ENCODE results near the gene PATL1.
"Not testable (repeated sequence)": the region's sequence is repeated elsewhere in the genome, so short reads cannot be mapped to it uniquely, and the experiment has no call there.

DNA sequence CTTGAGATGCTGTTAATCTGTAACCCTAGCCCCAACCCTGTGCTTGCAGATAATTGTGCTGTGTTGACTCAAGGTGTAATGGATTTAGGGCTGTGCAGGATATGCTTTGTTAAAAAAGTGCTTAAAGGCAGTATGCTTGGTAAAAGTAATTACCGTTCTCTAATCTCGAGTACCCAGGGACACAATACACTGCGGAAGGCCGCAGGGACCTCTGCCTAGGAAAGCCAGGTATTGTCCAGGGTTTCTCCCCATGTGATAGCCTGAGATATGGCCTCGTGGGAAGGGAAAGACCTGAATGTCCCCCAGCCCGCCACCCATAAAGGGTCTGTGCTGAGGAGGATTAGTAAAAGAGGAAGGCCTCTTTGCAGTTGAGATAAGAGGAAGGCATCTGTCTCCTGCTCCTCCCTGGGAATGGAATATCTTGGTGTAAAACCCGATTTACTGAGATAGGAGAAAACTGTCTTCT is 12.5 kb upstream of the PATL1 start:
- TF ChIP-seq, protein P1, sequence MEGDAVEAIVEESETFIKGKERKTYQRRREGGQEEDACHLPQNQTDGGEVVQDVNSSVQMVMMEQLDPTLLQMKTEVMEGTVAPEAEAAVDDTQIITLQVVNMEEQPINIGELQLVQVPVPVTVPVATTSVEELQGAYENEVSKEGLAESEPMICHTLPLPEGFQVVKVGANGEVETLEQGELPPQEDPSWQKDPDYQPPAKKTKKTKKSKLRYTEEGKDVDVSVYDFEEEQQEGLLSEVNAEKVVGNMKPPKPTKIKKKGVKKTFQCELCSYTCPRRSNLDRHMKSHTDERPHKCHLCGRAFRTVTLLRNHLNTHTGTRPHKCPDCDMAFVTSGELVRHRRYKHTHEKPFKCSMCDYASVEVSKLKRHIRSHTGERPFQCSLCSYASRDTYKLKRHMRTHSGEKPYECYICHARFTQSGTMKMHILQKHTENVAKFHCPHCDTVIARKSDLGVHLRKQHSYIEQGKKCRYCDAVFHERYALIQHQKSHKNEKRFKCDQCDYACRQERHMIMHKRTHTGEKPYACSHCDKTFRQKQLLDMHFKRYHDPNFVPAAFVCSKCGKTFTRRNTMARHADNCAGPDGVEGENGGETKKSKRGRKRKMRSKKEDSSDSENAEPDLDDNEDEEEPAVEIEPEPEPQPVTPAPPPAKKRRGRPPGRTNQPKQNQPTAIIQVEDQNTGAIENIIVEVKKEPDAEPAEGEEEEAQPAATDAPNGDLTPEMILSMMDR (IDR thresholded peaks at IDR 0.05; ENCODE audit: low read depth, low read length), result not testable (repeated sequence)
- not testable (repeated sequence) for TF ChIP-seq POLR2A (IDR thresholded peaks at IDR 0.05; ENCODE audit: extremely low read depth, insufficient read length)
- TF ChIP-seq, protein P2, sequence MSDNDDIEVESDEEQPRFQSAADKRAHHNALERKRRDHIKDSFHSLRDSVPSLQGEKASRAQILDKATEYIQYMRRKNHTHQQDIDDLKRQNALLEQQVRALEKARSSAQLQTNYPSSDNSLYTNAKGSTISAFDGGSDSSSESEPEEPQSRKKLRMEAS (IDR thresholded peaks at IDR 0.05; ENCODE audit: low read depth, low read length), result not testable (repeated sequence)
